WTC11 (cell line): ENCODE results near the gene SKAP1. TPM values are rescaled to one million over a fixed set of nuclear protein-coding genes. Genes with fewer than 3 reads are reported as not detected.
A peak's percentile ranks its signal among the peaks of the same experiment; 100 is the strongest.

Experiments used
- ATAC-seq: fragments of 200-7000 bp; cut with Tn5 transposase; 2 replicates; pipeline ENCODE4 v1.10.0; 2021; ENCODE audit warnings: mild to moderate bottlenecking, moderate library complexity
- CTCF ChIA-PET: fragments of 300-600 bp; sonication (Branson Sonifier 250); formaldehyde crosslinking; loops from one replicate; lab custom pipeline; 2021; ENCODE audit warnings: antibody characterized with exemption; lab: Charles Lee
- POLR2A ChIA-PET: fragments of 350-600 bp; sonication (Branson Sonifier 250); formaldehyde crosslinking; loops from one replicate; lab custom pipeline; 2021; ENCODE audit warnings: antibody characterized with exemption; lab: Charles Lee
- DNase-seq: peaks from one replicate; pipeline ENCODE4 v3.0.0; 2021; ENCODE audit warnings: low spot score
- H3K27ac Mint-ChIP-seq: 2 replicates; pipeline ENCODE4 v1.8.0; 2021; ENCODE audit warnings: mixed read lengths
- H3K27me3 Mint-ChIP-seq: 2 replicates; pipeline ENCODE4 v1.8.0; 2021; ENCODE audit warnings: low read depth, mild to moderate bottlenecking, moderate library complexity, mixed read lengths
- H3K36me3 Mint-ChIP-seq: 2 replicates; pipeline ENCODE4 v1.8.0; 2021; ENCODE audit warnings: mixed read lengths
- H3K4me1 Mint-ChIP-seq: 2 replicates; pipeline ENCODE4 v1.8.0; 2022; ENCODE audit warnings: mixed read lengths
- H3K4me3 Mint-ChIP-seq: 2 replicates; pipeline ENCODE4 v1.8.0; 2021; ENCODE audit warnings: mild to moderate bottlenecking, moderate library complexity, mixed read lengths
- H3K9me3 Mint-ChIP-seq: 2 replicates; pipeline ENCODE4 v1.8.0; 2021; ENCODE audit warnings: mixed read lengths
- ELF4 ChIP-seq: sonication (generic); formaldehyde crosslinking; IDR thresholded peaks from 2 replicates; pipeline ENCODE4 v1.8.1; 2022; ENCODE audit warnings: low read depth, mild to moderate bottlenecking, moderate library complexity, missing genetic modification reagents
- FOXJ3 ChIP-seq: sonication (generic); formaldehyde crosslinking; IDR thresholded peaks from 2 replicates; pipeline ENCODE4 v1.9.0; 2021; ENCODE audit warnings: missing genetic modification reagents, mild to moderate bottlenecking, borderline replicate concordance
- GRHL2 ChIP-seq: fragments of 250-450 bp; sonication (Bioruptor Pico); IDR thresholded peaks from 2 replicates; pipeline ENCODE4 v1.8.0; 2022; ENCODE audit warnings: mild to moderate bottlenecking, moderate library complexity; ENCODE audit not compliant: insufficient replicate concordance, severe bottlenecking
- NFE2L1 ChIP-seq: sonication (generic); formaldehyde crosslinking; IDR thresholded peaks from 2 replicates; pipeline ENCODE4 v1.8.1; 2023; ENCODE audit warnings: missing genetic modification reagents
- RORB ChIP-seq: fragments of 250-450 bp; sonication (Bioruptor Pico); IDR thresholded peaks from 2 replicates; pipeline ENCODE4 v1.9.0; 2021; ENCODE audit warnings: mild to moderate bottlenecking
- ZNF219 ChIP-seq: sonication (generic); formaldehyde crosslinking; IDR thresholded peaks from 2 replicates; pipeline ENCODE4 v1.8.0; 2023; ENCODE audit warnings: missing genetic modification reagents, mild to moderate bottlenecking, borderline replicate concordance
- ZNF423 ChIP-seq: fragments of 250-450 bp; sonication (Bioruptor Pico); IDR thresholded peaks from 2 replicates; pipeline ENCODE4 v2.1.2; 2022; ENCODE audit warnings: mild to moderate bottlenecking, moderate library complexity
- ZNF671 ChIP-seq: fragments of 250-450 bp; sonication (Bioruptor Pico); IDR thresholded peaks from 2 replicates; pipeline ENCODE4 v1.8.0; 2021; ENCODE audit warnings: mild to moderate bottlenecking
- total RNA-seq: library from RNA; stranded (reverse); gene quantifications from 3 replicates; pipeline ENCODE4 v1.2.3, GENCODE V29; 2021
- TF ChIP-seq, protein P1 (sequence below): sonication (generic); formaldehyde crosslinking; IDR thresholded peaks from 2 replicates; pipeline ENCODE4 v1.8.0; 2023; ENCODE audit warnings: mild to moderate bottlenecking, missing genetic modification reagents
- TF ChIP-seq, protein P2 (sequence below): sonication (generic); formaldehyde crosslinking; IDR thresholded peaks from 2 replicates; pipeline ENCODE4 v1.8.1; 2022; ENCODE audit warnings: missing genetic modification reagents, borderline replicate concordance
- TF ChIP-seq, protein P3 (sequence below): fragments of 200-600 bp; IDR thresholded peaks from 2 replicates; pipeline ENCODE4 v1.8.0; 2022; ENCODE audit warnings: antibody characterized with exemption
- TF ChIP-seq, protein P4 (sequence below): sonication (generic); formaldehyde crosslinking; IDR thresholded peaks from 2 replicates; pipeline ENCODE4 v1.8.0; 2023; ENCODE audit warnings: missing genetic modification reagents, mild to moderate bottlenecking, borderline replicate concordance
- TF ChIP-seq, protein P5 (sequence below): sonication (generic); formaldehyde crosslinking; IDR thresholded peaks from 2 replicates; pipeline ENCODE4 v1.8.1; 2022; ENCODE audit warnings: mild to moderate bottlenecking, missing genetic modification reagents, moderate library complexity, borderline replicate concordance

SKAP1 gene
- total RNA-seq, 1 experiment from 2014 or later, result not detected

DNA sequence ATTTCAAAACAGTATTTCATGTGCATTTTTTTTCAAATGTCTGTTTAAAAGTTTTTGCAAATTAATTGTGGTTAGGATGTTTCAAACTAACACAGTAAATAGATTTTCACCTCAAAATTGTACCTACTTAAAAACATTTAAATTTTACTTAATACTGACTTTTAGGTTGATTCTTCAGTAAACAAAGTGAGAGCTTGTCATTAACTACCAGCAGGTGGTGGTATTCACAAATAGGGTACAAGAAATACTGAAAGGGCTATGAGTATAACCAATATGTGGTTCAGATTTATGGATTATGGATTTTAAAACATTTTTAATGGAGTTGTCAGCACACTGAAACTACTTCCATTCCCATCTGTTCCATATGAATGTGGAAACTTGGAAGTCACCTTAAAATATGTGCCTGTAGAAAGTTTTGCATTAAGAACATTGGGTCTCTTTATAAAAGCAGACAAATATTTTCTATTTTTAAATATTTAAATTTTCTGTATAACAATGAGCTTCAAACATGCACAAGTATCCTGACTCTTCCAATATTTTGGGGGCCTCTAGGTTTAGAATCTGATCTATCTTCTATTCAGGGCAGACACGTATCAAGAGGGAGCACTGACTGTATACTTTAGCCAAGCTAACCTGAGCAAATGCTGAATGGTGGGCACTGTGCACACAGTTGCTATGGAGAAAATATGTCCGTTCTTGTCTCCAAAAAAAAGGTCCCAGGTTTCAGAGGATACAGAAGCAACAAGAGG lies 166.9 kb downstream of the SKAP1 start:
- no peak for ATAC-seq
- CTCF ChIA-PET, result interaction anchor here (0.6 to 7.9 kb wide), 31 partner anchors 9 to 629 kb away, joined by 3 to 83 read pairs (median 4); partner anchors contain the start of gene ATP5MC1
- Mint-ChIP-seq H3K27ac (no peak overlapping the region), H3K27me3 (no peaks in the 10 kb centered on the region), H3K36me3 (no peaks in the 10 kb centered on the region)
- no peak for DNase-seq
- TF ChIP-seq RORB (no peak), GRHL2 (CRISPR knock-in tag) (no peak), NFE2L1 (CRISPR knock-in tag) (no peak), FOXJ3 (no peak), ZNF219 (CRISPR knock-in tag) (no peak), ZNF671 (CRISPR knock-in tag) (no peak)
- TF ChIP-seq, protein P1, sequence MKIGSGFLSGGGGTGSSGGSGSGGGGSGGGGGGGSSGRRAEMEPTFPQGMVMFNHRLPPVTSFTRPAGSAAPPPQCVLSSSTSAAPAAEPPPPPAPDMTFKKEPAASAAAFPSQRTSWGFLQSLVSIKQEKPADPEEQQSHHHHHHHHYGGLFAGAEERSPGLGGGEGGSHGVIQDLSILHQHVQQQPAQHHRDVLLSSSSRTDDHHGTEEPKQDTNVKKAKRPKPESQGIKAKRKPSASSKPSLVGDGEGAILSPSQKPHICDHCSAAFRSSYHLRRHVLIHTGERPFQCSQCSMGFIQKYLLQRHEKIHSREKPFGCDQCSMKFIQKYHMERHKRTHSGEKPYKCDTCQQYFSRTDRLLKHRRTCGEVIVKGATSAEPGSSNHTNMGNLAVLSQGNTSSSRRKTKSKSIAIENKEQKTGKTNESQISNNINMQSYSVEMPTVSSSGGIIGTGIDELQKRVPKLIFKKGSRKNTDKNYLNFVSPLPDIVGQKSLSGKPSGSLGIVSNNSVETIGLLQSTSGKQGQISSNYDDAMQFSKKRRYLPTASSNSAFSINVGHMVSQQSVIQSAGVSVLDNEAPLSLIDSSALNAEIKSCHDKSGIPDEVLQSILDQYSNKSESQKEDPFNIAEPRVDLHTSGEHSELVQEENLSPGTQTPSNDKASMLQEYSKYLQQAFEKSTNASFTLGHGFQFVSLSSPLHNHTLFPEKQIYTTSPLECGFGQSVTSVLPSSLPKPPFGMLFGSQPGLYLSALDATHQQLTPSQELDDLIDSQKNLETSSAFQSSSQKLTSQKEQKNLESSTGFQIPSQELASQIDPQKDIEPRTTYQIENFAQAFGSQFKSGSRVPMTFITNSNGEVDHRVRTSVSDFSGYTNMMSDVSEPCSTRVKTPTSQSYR, result no peak
- TF ChIP-seq, protein P2, sequence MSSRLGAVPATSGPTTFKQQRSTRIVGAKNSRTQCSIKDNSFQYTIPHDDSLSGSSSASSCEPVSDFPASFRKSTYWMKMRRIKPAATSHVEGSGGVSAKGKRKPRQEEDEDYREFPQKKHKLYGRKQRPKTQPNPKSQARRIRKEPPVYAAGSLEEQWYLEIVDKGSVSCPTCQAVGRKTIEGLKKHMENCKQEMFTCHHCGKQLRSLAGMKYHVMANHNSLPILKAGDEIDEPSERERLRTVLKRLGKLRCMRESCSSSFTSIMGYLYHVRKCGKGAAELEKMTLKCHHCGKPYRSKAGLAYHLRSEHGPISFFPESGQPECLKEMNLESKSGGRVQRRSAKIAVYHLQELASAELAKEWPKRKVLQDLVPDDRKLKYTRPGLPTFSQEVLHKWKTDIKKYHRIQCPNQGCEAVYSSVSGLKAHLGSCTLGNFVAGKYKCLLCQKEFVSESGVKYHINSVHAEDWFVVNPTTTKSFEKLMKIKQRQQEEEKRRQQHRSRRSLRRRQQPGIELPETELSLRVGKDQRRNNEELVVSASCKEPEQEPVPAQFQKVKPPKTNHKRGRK, result no peak
- TF ChIP-seq, all 79 proteins: peak for 0
- Mint-ChIP-seq H3K4me3 (no peak overlapping the region), H3K4me1 (peaks cover 41% of the 10 kb centered on the region), H3K9me3 (no peaks in the 10 kb centered on the region)
- POLR2A ChIA-PET, result no interaction called here

DNA sequence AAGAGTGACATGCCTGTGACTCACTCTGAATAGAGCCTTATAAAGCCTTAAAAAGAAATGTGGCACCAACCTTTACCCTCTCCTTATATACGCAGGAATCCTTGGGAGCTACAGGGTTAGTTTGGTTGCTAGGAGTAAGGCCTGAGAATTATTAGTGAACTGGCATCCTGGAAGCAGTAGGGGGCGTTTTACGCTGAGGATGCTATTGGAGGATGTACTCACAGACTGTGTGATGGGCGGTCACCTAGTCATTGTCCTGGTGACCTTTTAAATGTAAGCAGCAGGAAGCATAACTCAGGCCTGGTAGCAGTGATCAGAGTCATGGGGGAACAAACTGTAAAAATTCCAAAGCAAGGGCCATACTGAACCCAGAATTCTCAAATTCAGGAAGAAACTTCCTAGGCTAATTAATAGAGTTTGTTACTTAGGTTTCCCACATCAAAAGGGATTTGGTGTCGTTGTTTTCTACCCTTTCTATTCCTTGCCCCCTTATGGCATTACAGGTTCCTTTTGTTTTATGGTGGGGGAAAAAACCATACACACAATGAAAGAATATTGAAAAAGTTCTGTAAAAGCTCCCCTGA lies 168.6 kb downstream of the SKAP1 start:
- ChIA-PET CTCF (interaction anchor here (0.6 to 7.9 kb wide), 40 partner anchors 8 to 443 kb away, joined by 3 to 83 read pairs (median 5); partner anchors contain the start of gene CBX1), POLR2A (no interaction called here)
- peak; percentile 70 for DNase-seq
- no peak overlapping the region for H3K4me3 Mint-ChIP-seq
- peaks cover 38% of the 10 kb centered on the region for H3K4me1 Mint-ChIP-seq
- no peaks in the 10 kb centered on the region for H3K36me3 Mint-ChIP-seq
- no peaks in the 10 kb centered on the region for H3K27me3 Mint-ChIP-seq
- no peaks in the 10 kb centered on the region for H3K9me3 Mint-ChIP-seq
- no peak overlapping the region for H3K27ac Mint-ChIP-seq
- TF ChIP-seq, protein P3, sequence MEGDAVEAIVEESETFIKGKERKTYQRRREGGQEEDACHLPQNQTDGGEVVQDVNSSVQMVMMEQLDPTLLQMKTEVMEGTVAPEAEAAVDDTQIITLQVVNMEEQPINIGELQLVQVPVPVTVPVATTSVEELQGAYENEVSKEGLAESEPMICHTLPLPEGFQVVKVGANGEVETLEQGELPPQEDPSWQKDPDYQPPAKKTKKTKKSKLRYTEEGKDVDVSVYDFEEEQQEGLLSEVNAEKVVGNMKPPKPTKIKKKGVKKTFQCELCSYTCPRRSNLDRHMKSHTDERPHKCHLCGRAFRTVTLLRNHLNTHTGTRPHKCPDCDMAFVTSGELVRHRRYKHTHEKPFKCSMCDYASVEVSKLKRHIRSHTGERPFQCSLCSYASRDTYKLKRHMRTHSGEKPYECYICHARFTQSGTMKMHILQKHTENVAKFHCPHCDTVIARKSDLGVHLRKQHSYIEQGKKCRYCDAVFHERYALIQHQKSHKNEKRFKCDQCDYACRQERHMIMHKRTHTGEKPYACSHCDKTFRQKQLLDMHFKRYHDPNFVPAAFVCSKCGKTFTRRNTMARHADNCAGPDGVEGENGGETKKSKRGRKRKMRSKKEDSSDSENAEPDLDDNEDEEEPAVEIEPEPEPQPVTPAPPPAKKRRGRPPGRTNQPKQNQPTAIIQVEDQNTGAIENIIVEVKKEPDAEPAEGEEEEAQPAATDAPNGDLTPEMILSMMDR, result peak; percentile 53
- TF ChIP-seq NFE2L1 (CRISPR knock-in tag), result no peak
- ATAC-seq, result peak; percentile 99

DNA sequence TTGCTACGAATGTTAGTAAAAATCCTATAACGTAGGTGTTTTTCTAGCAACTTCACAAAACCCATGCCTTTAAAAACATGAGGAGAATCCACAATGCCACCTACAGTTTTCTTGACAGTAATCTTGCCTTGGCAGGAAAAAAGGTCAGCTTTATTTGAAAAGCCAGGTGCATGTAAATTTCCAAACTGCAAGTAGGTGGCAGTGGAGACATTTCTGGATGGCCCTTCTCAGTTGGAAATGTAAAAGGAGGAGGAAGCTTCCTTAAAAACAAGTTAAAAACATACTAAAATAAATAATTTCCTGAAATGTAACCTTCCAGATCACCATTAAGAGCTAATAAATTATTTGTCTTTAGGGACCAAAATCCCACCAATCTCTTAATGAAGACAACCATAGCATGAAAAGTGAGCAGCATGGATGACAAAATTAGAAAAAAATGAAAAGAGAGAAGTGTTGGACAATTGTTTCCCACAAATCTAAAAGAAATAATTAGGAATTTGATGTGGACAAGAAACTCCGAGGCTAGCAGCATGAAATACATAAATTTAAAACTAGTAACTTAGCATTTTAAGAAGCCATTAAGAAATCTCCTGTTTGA lies 170.2 kb downstream of the SKAP1 start:
- ATAC-seq (no peak), DNase-seq (no peak)
- TF ChIP-seq, protein P3, result 0 out of 2 replicates have a peak, but pooled peaks have one; percentile 19
- TF ChIP-seq ZNF671 (CRISPR knock-in tag), result no peak
- no peak for TF ChIP-seq ZNF423 (CRISPR knock-in tag)
- TF ChIP-seq, protein P4, sequence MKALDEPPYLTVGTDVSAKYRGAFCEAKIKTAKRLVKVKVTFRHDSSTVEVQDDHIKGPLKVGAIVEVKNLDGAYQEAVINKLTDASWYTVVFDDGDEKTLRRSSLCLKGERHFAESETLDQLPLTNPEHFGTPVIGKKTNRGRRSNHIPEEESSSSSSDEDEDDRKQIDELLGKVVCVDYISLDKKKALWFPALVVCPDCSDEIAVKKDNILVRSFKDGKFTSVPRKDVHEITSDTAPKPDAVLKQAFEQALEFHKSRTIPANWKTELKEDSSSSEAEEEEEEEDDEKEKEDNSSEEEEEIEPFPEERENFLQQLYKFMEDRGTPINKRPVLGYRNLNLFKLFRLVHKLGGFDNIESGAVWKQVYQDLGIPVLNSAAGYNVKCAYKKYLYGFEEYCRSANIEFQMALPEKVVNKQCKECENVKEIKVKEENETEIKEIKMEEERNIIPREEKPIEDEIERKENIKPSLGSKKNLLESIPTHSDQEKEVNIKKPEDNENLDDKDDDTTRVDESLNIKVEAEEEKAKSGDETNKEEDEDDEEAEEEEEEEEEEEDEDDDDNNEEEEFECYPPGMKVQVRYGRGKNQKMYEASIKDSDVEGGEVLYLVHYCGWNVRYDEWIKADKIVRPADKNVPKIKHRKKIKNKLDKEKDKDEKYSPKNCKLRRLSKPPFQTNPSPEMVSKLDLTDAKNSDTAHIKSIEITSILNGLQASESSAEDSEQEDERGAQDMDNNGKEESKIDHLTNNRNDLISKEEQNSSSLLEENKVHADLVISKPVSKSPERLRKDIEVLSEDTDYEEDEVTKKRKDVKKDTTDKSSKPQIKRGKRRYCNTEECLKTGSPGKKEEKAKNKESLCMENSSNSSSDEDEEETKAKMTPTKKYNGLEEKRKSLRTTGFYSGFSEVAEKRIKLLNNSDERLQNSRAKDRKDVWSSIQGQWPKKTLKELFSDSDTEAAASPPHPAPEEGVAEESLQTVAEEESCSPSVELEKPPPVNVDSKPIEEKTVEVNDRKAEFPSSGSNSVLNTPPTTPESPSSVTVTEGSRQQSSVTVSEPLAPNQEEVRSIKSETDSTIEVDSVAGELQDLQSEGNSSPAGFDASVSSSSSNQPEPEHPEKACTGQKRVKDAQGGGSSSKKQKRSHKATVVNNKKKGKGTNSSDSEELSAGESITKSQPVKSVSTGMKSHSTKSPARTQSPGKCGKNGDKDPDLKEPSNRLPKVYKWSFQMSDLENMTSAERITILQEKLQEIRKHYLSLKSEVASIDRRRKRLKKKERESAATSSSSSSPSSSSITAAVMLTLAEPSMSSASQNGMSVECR, result no peak
- no peak for TF ChIP-seq ELF4 (CRISPR knock-in tag)
- TF ChIP-seq GRHL2 (CRISPR knock-in tag), result no peak
- TF ChIP-seq, protein P5, sequence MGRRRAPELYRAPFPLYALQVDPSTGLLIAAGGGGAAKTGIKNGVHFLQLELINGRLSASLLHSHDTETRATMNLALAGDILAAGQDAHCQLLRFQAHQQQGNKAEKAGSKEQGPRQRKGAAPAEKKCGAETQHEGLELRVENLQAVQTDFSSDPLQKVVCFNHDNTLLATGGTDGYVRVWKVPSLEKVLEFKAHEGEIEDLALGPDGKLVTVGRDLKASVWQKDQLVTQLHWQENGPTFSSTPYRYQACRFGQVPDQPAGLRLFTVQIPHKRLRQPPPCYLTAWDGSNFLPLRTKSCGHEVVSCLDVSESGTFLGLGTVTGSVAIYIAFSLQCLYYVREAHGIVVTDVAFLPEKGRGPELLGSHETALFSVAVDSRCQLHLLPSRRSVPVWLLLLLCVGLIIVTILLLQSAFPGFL, result no peak
- no peak overlapping the region for H3K27ac Mint-ChIP-seq
- POLR2A ChIA-PET, result no interaction called here
- no peaks in the 10 kb centered on the region for H3K27me3 Mint-ChIP-seq
- H3K36me3 Mint-ChIP-seq, result no peaks in the 10 kb centered on the region
- H3K9me3 Mint-ChIP-seq, result no peaks in the 10 kb centered on the region
- no peak overlapping the region for H3K4me3 Mint-ChIP-seq
- CTCF ChIA-PET, result interaction anchor here (0.5 to 7.9 kb wide), 48 partner anchors 9 to 1034 kb away, joined by 3 to 83 read pairs (median 4); partner anchors contain the start of gene HOXB5
- H3K4me1 Mint-ChIP-seq, result peaks cover 33% of the 10 kb centered on the region
